GM23248 (cell line): ENCODE data around the gene PDIA5.

Source experiments
- EZH2 ChIP-seq: fragments of 200-600 bp; sonication (generic); IDR thresholded peaks from 2 replicates; pipeline ENCODE4 v1.6.1; 2018; ENCODE audit warnings: antibody characterized with exemption, mild to moderate bottlenecking; ENCODE audit not compliant: insufficient read depth, poor library complexity, severe bottlenecking
- EZH2phosphoT487 ChIP-seq: fragments of 200-600 bp; sonication (generic); IDR thresholded peaks from 2 replicates; pipeline ENCODE4 v1.6.1; 2018; ENCODE audit warnings: antibody characterized with exemption, moderate library complexity, mild to moderate bottlenecking, low read depth; ENCODE audit not compliant: insufficient read depth

DNA sequence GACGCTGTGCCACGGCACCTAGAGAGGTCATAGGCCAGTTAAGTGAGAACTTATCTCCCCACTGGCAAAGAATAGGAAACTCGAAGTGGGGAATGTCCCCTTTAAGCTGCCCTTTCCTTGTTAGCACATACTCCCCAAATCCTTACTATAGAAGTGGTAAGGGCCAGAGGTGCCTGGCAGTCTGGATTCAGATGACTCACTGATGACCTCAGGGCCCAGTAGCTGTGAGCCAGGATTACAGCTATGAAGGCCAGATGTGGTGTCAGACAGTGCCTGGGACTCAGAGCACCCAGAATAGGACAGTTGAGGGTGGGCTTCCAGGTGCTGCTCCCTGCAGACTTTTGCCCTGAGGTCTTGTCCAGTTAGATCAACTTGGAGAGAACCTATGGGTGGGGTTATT is 37.7 kb downstream of the PDIA5 start:
- TF ChIP-seq EZH2 (no peak), EZH2phosphoT487 (no peak)
